SK-N-SH treated with all-trans-retinoic acid at 6 μM for 48 hours (cell line): ENCODE measurements around the gene ZNF423.

Source experiments
- ATAC-seq: fragments of 200-7000 bp; cut with Tn5 transposase; 3 replicates; pipeline ENCODE4 v1.9.1; 2020; ENCODE audit warnings: mild to moderate bottlenecking, moderate library complexity
- ARNTL ChIP-seq: fragments of 450-650 bp; formaldehyde crosslinking; IDR thresholded peaks from 2 replicates; pipeline ENCODE4 v1.5.0; 2020; ENCODE audit warnings: low read depth, mild to moderate bottlenecking, moderate library complexity, borderline replicate concordance
- BACH2 ChIP-seq: fragments of 250-450 bp; sonication (Bioruptor Pico); IDR thresholded peaks from 2 replicates; pipeline ENCODE4 v1.9.0; 2021; ENCODE audit warnings: mild to moderate bottlenecking, borderline replicate concordance
- CSDC2 ChIP-seq: fragments of 250-450 bp; sonication (Bioruptor Pico); IDR thresholded peaks from 2 replicates; pipeline ENCODE4 v1.5.0; 2020; ENCODE audit warnings: mild to moderate bottlenecking, moderate library complexity
- ESRRG ChIP-seq: fragments of 250-450 bp; sonication (Bioruptor Pico); IDR thresholded peaks from 2 replicates; pipeline ENCODE4 v1.6.1; 2021; ENCODE audit warnings: mild to moderate bottlenecking
- GLIS3 ChIP-seq: fragments of 250-450 bp; sonication (Bioruptor Pico); IDR thresholded peaks from 2 replicates; pipeline ENCODE4 v1.5.0; 2020; ENCODE audit warnings: mild to moderate bottlenecking, moderate library complexity
- ISL1 ChIP-seq: fragments of 250-450 bp; sonication (Bioruptor Pico); IDR thresholded peaks from 2 replicates; pipeline ENCODE4 v2.1.2; 2022; ENCODE audit warnings: mild to moderate bottlenecking, moderate library complexity
- OSR1 ChIP-seq: fragments of 250-450 bp; sonication (Bioruptor Pico); IDR thresholded peaks from 2 replicates; pipeline ENCODE4 v1.8.0; 2022; ENCODE audit warnings: moderate library complexity, mild to moderate bottlenecking, inconsistent platforms
- PPARA ChIP-seq: fragments of 250-450 bp; sonication (Bioruptor Pico); IDR thresholded peaks from 2 replicates; pipeline ENCODE4 v1.5.0; 2020; ENCODE audit warnings: mild to moderate bottlenecking, borderline replicate concordance
- RARB ChIP-seq: fragments of 250-450 bp; sonication (Bioruptor Pico); IDR thresholded peaks from 2 replicates; pipeline ENCODE4 v1.8.0; 2021; ENCODE audit warnings: mild to moderate bottlenecking, moderate library complexity
- SNAI2 ChIP-seq: fragments of 250-450 bp; sonication (Bioruptor Pico); IDR thresholded peaks from 2 replicates; pipeline ENCODE4 v1.5.0; 2020; ENCODE audit warnings: mild to moderate bottlenecking, moderate library complexity
- TCF4 ChIP-seq: fragments of 250-450 bp; sonication (Bioruptor Pico); IDR thresholded peaks from 2 replicates; pipeline ENCODE4 v1.8.0; 2021; ENCODE audit warnings: mild to moderate bottlenecking, moderate library complexity, borderline replicate concordance
- TOX ChIP-seq: fragments of 250-450 bp; sonication (Bioruptor Pico); IDR thresholded peaks from 2 replicates; pipeline ENCODE4 v1.8.0; 2021; ENCODE audit warnings: mild to moderate bottlenecking, moderate library complexity, borderline replicate concordance
- ZC3H10 ChIP-seq: fragments of 250-450 bp; sonication (Bioruptor Pico); IDR thresholded peaks from 2 replicates; pipeline ENCODE4 v1.5.1; 2021; ENCODE audit warnings: mild to moderate bottlenecking, moderate library complexity
- ZFP3 ChIP-seq: fragments of 250-450 bp; sonication (Bioruptor Pico); IDR thresholded peaks from 2 replicates; pipeline ENCODE4 v1.5.0; 2020; ENCODE audit warnings: mild to moderate bottlenecking, moderate library complexity
- ZFP30 ChIP-seq: fragments of 450-650 bp; formaldehyde crosslinking; IDR thresholded peaks from 2 replicates; pipeline ENCODE4 v1.5.0; 2022; ENCODE audit warnings: mild to moderate bottlenecking, moderate library complexity
- ZNF565 ChIP-seq: fragments of 450-650 bp; formaldehyde crosslinking; conservative IDR thresholded peaks from 2 replicates; pipeline ENCODE4 v1.5.0; 2020; ENCODE audit warnings: low read depth, mild to moderate bottlenecking, moderate library complexity
- ZNF70 ChIP-seq: fragments of 450-650 bp; formaldehyde crosslinking; IDR thresholded peaks from 2 replicates; pipeline ENCODE4 v1.5.0; 2020; ENCODE audit warnings: mild to moderate bottlenecking, moderate library complexity
- ZNF8 ChIP-seq: fragments of 450-650 bp; formaldehyde crosslinking; IDR thresholded peaks from 2 replicates; pipeline ENCODE4 v1.5.0; 2020; ENCODE audit warnings: mild to moderate bottlenecking, moderate library complexity
- TF ChIP-seq, protein P1 (sequence below): fragments of 250-450 bp; sonication (Bioruptor Pico); IDR thresholded peaks from 2 replicates; pipeline ENCODE4 v1.5.1; 2021; ENCODE audit warnings: mild to moderate bottlenecking, moderate library complexity
- TF ChIP-seq, protein P2 (sequence below): fragments of 250-450 bp; sonication (Bioruptor Pico); IDR thresholded peaks from 2 replicates; pipeline ENCODE4 v1.5.0; 2020; ENCODE audit warnings: mild to moderate bottlenecking, moderate library complexity
- TF ChIP-seq, protein P3 (sequence below): fragments of 250-450 bp; sonication (Bioruptor Pico); IDR thresholded peaks from 2 replicates; pipeline ENCODE4 v1.8.0; 2020; ENCODE audit warnings: mild to moderate bottlenecking, moderate library complexity, borderline replicate concordance
- TF ChIP-seq, protein P4 (sequence below): fragments of 250-450 bp; sonication (Bioruptor Pico); IDR thresholded peaks from 2 replicates; pipeline ENCODE4 v1.5.1; 2020; ENCODE audit warnings: low read depth, mild to moderate bottlenecking, moderate library complexity
- TF ChIP-seq, protein P5 (sequence below): fragments of 250-450 bp; sonication (Bioruptor Pico); IDR thresholded peaks from 2 replicates; pipeline ENCODE4 v1.8.0; 2021; ENCODE audit warnings: low read depth, mild to moderate bottlenecking, moderate library complexity, borderline replicate concordance

Gene ZNF423

DNA sequence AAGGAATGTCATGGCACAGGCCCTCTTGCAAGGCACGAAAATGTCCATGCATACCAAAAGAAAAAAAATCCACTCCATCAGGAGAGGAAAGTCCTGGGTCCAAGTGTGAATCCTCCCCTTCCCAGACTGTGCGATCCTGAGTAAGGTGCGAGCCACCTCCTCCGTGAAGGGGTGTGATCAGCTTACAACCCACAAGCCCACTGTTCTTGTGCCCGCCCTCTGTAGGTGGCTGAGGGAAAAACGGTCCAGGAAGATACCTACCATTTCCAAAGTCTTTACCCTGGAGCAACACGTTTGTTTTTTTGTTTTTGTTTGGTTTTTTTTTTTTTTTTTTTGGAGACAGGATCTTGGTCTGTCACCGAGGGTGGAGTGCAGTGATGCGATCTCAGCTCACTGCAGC, 116.5 kb downstream of the ZNF423 start (continued):
- TF ChIP-seq ZNF70 (CRISPR knock-in tag) = no peak
- no peak for TF ChIP-seq SNAI2
- TF ChIP-seq GLIS3 (CRISPR knock-in tag) = no peak
- TF ChIP-seq ESRRG = no peak
- TF ChIP-seq, protein P1, sequence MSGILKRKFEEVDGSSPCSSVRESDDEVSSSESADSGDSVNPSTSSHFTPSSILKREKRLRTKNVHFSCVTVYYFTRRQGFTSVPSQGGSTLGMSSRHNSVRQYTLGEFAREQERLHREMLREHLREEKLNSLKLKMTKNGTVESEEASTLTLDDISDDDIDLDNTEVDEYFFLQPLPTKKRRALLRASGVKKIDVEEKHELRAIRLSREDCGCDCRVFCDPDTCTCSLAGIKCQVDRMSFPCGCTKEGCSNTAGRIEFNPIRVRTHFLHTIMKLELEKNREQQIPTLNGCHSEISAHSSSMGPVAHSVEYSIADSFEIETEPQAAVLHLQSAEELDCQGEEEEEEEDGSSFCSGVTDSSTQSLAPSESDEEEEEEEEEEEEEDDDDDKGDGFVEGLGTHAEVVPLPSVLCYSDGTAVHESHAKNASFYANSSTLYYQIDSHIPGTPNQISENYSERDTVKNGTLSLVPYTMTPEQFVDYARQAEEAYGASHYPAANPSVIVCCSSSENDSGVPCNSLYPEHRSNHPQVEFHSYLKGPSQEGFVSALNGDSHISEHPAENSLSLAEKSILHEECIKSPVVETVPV (CRISPR knock-in tag) = no peak
- TF ChIP-seq ZFP30 (CRISPR knock-in tag) = no peak
- TF ChIP-seq TCF4 = no peak
- TF ChIP-seq ARNTL (CRISPR knock-in tag) = no peak
- TF ChIP-seq ZFP3 (CRISPR knock-in tag) = no peak
- TF ChIP-seq ZNF565 = no peak
- no peak for TF ChIP-seq TOX (CRISPR knock-in tag)
- TF ChIP-seq BACH2 = no peak
- no peak for TF ChIP-seq CSDC2 (CRISPR knock-in tag)

DNA sequence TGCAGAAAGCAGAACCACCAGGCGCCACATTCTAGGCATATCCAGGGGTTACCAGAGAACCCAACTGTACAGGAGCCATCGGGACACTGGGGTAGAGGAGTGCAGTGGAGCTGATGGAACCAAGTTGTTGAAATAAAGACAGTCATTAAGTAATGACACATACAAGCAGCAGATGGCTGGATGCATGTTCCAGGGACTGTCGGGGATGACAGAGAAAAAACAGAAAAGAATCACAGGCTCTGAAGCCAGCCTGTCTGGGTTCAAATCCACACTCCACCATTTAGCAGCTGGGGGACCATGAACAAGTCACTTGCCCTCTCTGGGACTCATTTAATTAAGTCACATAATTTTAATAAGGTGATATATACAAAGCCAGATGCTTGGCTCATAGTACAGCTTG, 117.1 kb downstream of the ZNF423 start:
- no peak for ATAC-seq
- TF ChIP-seq, protein P2, sequence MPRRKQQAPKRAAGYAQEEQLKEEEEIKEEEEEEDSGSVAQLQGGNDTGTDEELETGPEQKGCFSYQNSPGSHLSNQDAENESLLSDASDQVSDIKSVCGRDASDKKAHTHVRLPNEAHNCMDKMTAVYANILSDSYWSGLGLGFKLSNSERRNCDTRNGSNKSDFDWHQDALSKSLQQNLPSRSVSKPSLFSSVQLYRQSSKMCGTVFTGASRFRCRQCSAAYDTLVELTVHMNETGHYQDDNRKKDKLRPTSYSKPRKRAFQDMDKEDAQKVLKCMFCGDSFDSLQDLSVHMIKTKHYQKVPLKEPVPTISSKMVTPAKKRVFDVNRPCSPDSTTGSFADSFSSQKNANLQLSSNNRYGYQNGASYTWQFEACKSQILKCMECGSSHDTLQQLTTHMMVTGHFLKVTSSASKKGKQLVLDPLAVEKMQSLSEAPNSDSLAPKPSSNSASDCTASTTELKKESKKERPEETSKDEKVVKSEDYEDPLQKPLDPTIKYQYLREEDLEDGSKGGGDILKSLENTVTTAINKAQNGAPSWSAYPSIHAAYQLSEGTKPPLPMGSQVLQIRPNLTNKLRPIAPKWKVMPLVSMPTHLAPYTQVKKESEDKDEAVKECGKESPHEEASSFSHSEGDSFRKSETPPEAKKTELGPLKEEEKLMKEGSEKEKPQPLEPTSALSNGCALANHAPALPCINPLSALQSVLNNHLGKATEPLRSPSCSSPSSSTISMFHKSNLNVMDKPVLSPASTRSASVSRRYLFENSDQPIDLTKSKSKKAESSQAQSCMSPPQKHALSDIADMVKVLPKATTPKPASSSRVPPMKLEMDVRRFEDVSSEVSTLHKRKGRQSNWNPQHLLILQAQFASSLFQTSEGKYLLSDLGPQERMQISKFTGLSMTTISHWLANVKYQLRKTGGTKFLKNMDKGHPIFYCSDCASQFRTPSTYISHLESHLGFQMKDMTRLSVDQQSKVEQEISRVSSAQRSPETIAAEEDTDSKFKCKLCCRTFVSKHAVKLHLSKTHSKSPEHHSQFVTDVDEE (CRISPR knock-in tag) = no peak
- TF ChIP-seq SNAI2 (no peak), BACH2 (no peak), CSDC2 (CRISPR knock-in tag) (no peak), ISL1 (CRISPR knock-in tag) (no peak), ZNF70 (CRISPR knock-in tag) (no peak), OSR1 (CRISPR knock-in tag) (no peak), ZC3H10 (CRISPR knock-in tag) (no peak), RARB (no peak), TOX (CRISPR knock-in tag) (no peak), ZNF8 (CRISPR knock-in tag) (no peak), ESRRG (no peak), TCF4 (no peak), ZFP30 (CRISPR knock-in tag) (no peak), ARNTL (CRISPR knock-in tag) (no peak), GLIS3 (CRISPR knock-in tag) (no peak)
- TF ChIP-seq, protein P3, sequence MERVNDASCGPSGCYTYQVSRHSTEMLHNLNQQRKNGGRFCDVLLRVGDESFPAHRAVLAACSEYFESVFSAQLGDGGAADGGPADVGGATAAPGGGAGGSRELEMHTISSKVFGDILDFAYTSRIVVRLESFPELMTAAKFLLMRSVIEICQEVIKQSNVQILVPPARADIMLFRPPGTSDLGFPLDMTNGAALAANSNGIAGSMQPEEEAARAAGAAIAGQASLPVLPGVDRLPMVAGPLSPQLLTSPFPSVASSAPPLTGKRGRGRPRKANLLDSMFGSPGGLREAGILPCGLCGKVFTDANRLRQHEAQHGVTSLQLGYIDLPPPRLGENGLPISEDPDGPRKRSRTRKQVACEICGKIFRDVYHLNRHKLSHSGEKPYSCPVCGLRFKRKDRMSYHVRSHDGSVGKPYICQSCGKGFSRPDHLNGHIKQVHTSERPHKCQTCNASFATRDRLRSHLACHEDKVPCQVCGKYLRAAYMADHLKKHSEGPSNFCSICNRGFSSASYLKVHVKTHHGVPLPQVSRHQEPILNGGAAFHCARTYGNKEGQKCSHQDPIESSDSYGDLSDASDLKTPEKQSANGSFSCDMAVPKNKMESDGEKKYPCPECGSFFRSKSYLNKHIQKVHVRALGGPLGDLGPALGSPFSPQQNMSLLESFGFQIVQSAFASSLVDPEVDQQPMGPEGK (CRISPR knock-in tag) = no peak

DNA sequence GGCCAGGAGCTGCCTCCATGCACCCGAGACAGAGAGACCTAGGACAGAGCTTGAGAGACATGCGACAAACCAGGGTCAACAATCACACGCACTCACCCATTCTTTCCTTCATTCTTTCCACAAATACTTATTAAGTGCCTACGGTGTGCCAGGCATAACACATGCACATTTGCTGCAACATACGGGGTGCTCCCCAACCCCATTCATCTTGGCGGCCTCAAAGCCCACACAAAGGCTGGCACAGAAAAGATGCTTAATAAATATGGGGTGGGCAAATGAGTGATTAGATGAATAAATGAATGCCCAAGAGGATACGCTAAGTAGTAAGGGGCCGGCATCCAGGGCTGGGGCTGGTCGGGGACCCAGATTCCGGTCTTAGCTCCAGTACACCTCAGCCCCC, 117.9 kb downstream of the ZNF423 start:
- TF ChIP-seq BACH2 (no peak), RARB (no peak), ZFP3 (CRISPR knock-in tag) (no peak), ESRRG (no peak), OSR1 (CRISPR knock-in tag) (no peak), ZNF565 (no peak)
- TF ChIP-seq, protein P4, sequence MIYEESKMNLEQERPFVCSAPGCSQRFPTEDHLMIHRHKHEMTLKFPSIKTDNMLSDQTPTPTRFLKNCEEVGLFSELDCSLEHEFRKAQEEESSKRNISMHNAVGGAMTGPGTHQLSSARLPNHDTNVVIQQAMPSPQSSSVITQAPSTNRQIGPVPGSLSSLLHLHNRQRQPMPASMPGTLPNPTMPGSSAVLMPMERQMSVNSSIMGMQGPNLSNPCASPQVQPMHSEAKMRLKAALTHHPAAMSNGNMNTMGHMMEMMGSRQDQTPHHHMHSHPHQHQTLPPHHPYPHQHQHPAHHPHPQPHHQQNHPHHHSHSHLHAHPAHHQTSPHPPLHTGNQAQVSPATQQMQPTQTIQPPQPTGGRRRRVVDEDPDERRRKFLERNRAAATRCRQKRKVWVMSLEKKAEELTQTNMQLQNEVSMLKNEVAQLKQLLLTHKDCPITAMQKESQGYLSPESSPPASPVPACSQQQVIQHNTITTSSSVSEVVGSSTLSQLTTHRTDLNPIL (CRISPR knock-in tag) = no peak
- no peak for ATAC-seq

DNA sequence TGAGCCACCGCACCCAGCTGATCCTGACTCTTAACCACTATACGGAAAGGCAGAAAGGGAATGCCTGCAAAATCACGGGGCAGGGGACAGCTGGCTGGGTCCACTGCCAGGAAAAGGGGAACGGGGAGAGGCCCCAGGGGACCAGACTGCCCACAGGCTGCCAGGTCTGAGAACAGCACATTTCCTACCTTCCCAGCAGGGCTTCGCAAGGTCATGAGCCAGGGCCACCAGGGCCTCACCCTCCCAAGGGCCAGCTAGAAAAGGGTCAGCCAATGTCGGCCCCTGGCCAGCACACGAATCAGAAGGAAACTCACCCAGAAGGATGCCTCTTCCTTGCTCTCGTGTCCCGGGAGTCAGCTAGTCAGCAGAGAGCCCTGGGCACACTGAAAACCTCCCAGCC, 118.4 kb downstream of the ZNF423 start:
- ATAC-seq = no peak
- TF ChIP-seq BACH2 (no peak), ZFP30 (CRISPR knock-in tag) (no peak), PPARA (CRISPR knock-in tag) (no peak), TOX (CRISPR knock-in tag) (no peak), ARNTL (CRISPR knock-in tag) (no peak), SNAI2 (no peak), ZNF565 (no peak), ZNF8 (CRISPR knock-in tag) (no peak), ZNF70 (CRISPR knock-in tag) (no peak), CSDC2 (CRISPR knock-in tag) (no peak)
- TF ChIP-seq, protein P2 (CRISPR knock-in tag) = no peak
- TF ChIP-seq, protein P5, sequence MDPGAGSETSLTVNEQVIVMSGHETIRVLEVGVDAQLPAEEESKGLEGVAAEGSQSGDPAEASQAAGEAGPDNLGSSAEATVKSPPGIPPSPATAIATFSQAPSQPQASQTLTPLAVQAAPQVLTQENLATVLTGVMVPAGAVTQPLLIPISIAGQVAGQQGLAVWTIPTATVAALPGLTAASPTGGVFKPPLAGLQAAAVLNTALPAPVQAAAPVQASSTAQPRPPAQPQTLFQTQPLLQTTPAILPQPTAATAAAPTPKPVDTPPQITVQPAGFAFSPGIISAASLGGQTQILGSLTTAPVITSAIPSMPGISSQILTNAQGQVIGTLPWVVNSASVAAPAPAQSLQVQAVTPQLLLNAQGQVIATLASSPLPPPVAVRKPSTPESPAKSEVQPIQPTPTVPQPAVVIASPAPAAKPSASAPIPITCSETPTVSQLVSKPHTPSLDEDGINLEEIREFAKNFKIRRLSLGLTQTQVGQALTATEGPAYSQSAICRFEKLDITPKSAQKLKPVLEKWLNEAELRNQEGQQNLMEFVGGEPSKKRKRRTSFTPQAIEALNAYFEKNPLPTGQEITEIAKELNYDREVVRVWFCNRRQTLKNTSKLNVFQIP = no peak
